ENCODE results near the gene PTPRD. TPM values are rescaled to one million over a fixed set of nuclear protein-coding genes. Genes with fewer than 3 reads are reported as not detected.

Gene PTPRD
- total RNA-seq, 1 experiment from 2014 or later = 70.1 TPM

- no peak overlapping the region for H3K4me3 Mint-ChIP-seq (ENCODE audit: unreplicated experiment)
- no peaks in the 10 kb centered on the region for H3K27me3 ChIP-seq (replicated peaks; ENCODE audit: control insufficient read depth, insufficient read depth, low read length)
- H3K36me3 ChIP-seq (ENCODE audit: control insufficient read depth, insufficient read depth, low read length) = no peaks in the 10 kb centered on the region
- H3K27ac Mint-ChIP-seq (ENCODE audit: unreplicated experiment) = no peak overlapping the region
- no peaks in the 10 kb centered on the region for H3K27me3 Mint-ChIP-seq (ENCODE audit: insufficient read depth, unreplicated experiment)
- TF ChIP-seq, protein P1, sequence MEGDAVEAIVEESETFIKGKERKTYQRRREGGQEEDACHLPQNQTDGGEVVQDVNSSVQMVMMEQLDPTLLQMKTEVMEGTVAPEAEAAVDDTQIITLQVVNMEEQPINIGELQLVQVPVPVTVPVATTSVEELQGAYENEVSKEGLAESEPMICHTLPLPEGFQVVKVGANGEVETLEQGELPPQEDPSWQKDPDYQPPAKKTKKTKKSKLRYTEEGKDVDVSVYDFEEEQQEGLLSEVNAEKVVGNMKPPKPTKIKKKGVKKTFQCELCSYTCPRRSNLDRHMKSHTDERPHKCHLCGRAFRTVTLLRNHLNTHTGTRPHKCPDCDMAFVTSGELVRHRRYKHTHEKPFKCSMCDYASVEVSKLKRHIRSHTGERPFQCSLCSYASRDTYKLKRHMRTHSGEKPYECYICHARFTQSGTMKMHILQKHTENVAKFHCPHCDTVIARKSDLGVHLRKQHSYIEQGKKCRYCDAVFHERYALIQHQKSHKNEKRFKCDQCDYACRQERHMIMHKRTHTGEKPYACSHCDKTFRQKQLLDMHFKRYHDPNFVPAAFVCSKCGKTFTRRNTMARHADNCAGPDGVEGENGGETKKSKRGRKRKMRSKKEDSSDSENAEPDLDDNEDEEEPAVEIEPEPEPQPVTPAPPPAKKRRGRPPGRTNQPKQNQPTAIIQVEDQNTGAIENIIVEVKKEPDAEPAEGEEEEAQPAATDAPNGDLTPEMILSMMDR (IDR thresholded peaks at IDR 0.05; ENCODE audit: insufficient read depth in 1 of 2, low read depth in 1 of 2, low read length in 1 of 2, severe bottlenecking in 1 of 2, unreplicated experiment in 1 of 2) = no peak
- CTCF ChIA-PET = no interaction called here
- no peak overlapping the region for H3K4me3 ChIP-seq (ENCODE audit: low read depth, low read length)
- peaks cover 5% of the 10 kb centered on the region; the same call in 1 of the 2 replicates for H3K4me1 ChIP-seq
- no peak for DNase-seq
- no peaks in the 10 kb centered on the region for H3K9me3 Mint-ChIP-seq (ENCODE audit: unreplicated experiment)
- 0 out of 2 replicates have a peak, but pooled peaks cover 3% of the 10 kb centered on the region for H3K9me3 ChIP-seq
- BruUV-seq (replicated peaks) = no TSS peak
- no peaks in the 10 kb centered on the region for H3K36me3 Mint-ChIP-seq (ENCODE audit: insufficient read depth, unreplicated experiment)
- intact Hi-C loops (cut with micrococcal nuclease; ENCODE audit: unreplicated experiment) = no loop called here
- peaks cover 21% of the 10 kb centered on the region for H3K4me1 Mint-ChIP-seq (ENCODE audit: low read depth, unreplicated experiment)
- POLR2A ChIA-PET = no interaction called here
These were observed 2343.9 kb downstream of the PTPRD start for GRCh38 chr9:8268881-8269280.

GRCh38 chr9:8268216-8268878, 2344.5 kb downstream of the PTPRD start:
- Histone ChIP-seq H3K4me3 (ENCODE audit: low read depth, low read length) (no peak overlapping the region), H3K4me1 (peaks cover 5% of the 10 kb centered on the region; the same call in 1 of the 2 replicates), H3K36me3 (ENCODE audit: control insufficient read depth, insufficient read depth, low read length) (no peaks in the 10 kb centered on the region), H3K9me3 (0 out of 2 replicates have a peak, but pooled peaks cover 3% of the 10 kb centered on the region), H3K27me3 (replicated peaks; ENCODE audit: control insufficient read depth, insufficient read depth, low read length) (no peaks in the 10 kb centered on the region)
- no peaks in the 10 kb centered on the region for H3K27me3 Mint-ChIP-seq (ENCODE audit: insufficient read depth, unreplicated experiment)
- BruUV-seq (replicated peaks) = no TSS peak
- TF ChIP-seq, protein P1 (IDR thresholded peaks at IDR 0.05; ENCODE audit: insufficient read depth in 1 of 2, low read depth in 1 of 2, low read length in 1 of 2, severe bottlenecking in 1 of 2, unreplicated experiment in 1 of 2) = no peak
- no peak overlapping the region for H3K27ac Mint-ChIP-seq (ENCODE audit: unreplicated experiment)
- POLR2A ChIA-PET = no interaction called here
- no peaks in the 10 kb centered on the region for H3K9me3 Mint-ChIP-seq (ENCODE audit: unreplicated experiment)
- CTCF ChIA-PET = no interaction called here
- no peaks in the 10 kb centered on the region for H3K36me3 Mint-ChIP-seq (ENCODE audit: insufficient read depth, unreplicated experiment)
- H3K4me1 Mint-ChIP-seq (ENCODE audit: low read depth, unreplicated experiment) = peaks cover 21% of the 10 kb centered on the region
- intact Hi-C loops (cut with micrococcal nuclease; ENCODE audit: unreplicated experiment) = no loop called here
- DNase-seq = no peak
- no peak overlapping the region for H3K4me3 Mint-ChIP-seq (ENCODE audit: unreplicated experiment)

GRCh38 chr9:8267636-8268035, 2345.2 kb downstream of the PTPRD start:
- H3K27me3 Mint-ChIP-seq (ENCODE audit: insufficient read depth, unreplicated experiment) = no peaks in the 10 kb centered on the region
- H3K9me3 ChIP-seq = 0 out of 2 replicates have a peak, but pooled peaks cover 3% of the 10 kb centered on the region
- no peaks in the 10 kb centered on the region for H3K27me3 ChIP-seq (replicated peaks; ENCODE audit: control insufficient read depth, insufficient read depth, low read length)
- ChIA-PET CTCF (no interaction called here), POLR2A (no interaction called here)
- H3K36me3 Mint-ChIP-seq (ENCODE audit: insufficient read depth, unreplicated experiment) = no peaks in the 10 kb centered on the region
- no peak overlapping the region for H3K4me3 ChIP-seq (ENCODE audit: low read depth, low read length)
- H3K27ac Mint-ChIP-seq (ENCODE audit: unreplicated experiment) = no peak overlapping the region
- H3K4me1 ChIP-seq = peaks cover 5% of the 10 kb centered on the region; the same call in 1 of the 2 replicates
- H3K9me3 Mint-ChIP-seq (ENCODE audit: unreplicated experiment) = no peaks in the 10 kb centered on the region
- intact Hi-C loops (cut with micrococcal nuclease; ENCODE audit: unreplicated experiment) = no loop called here
- H3K36me3 ChIP-seq (ENCODE audit: control insufficient read depth, insufficient read depth, low read length) = no peaks in the 10 kb centered on the region
- H3K4me1 Mint-ChIP-seq (ENCODE audit: low read depth, unreplicated experiment) = peaks cover 21% of the 10 kb centered on the region
- TF ChIP-seq, protein P1 (IDR thresholded peaks at IDR 0.05; ENCODE audit: insufficient read depth in 1 of 2, low read depth in 1 of 2, low read length in 1 of 2, severe bottlenecking in 1 of 2, unreplicated experiment in 1 of 2) = no peak
- DNase-seq = no peak
- H3K4me3 Mint-ChIP-seq (ENCODE audit: unreplicated experiment) = no peak overlapping the region
- no TSS peak for BruUV-seq (replicated peaks)
